Liver (tissue), 9 donors: ENCODE data around the gene ZBTB7A. TPM values are rescaled to one million over a fixed set of nuclear protein-coding genes. Genes with fewer than 3 reads are reported as not detected.

Experiments
- DNase-seq: peaks from one replicate; pipeline ENCODE4 v3.0.0-alpha.2; 2017; ENCODE audit warnings: low spot score
- H3K27ac ChIP-seq, 2 donors: one replicate each; pipeline ENCODE4 v1.7.0; 2013; ENCODE audit warnings: inconsistent platforms in 2 of 2, low read length in 2 of 2, control low read depth in 1 of 2, low read depth in 1 of 2, mild to moderate bottlenecking in 1 of 2
- H3K27me3 ChIP-seq, 4 donors: one replicate each; pipeline versions ENCODE4 v1.6.1 to v1.7.0; 2013; ENCODE audit warnings: low read length in 3 of 4, inconsistent platforms in 1 of 4, mild to moderate bottlenecking in 1 of 4, moderate library complexity in 1 of 4; ENCODE audit not compliant: control insufficient read depth in 4 of 4, insufficient read depth in 4 of 4
- H3K36me3 ChIP-seq, 4 donors: one replicate each; pipeline versions ENCODE4 v1.6.1 to v1.7.0; 2013; ENCODE audit warnings: low read length in 3 of 4, mild to moderate bottlenecking in 3 of 4, low read depth in 1 of 4, moderate library complexity in 1 of 4; ENCODE audit not compliant: control insufficient read depth in 4 of 4, insufficient read depth in 3 of 4
- H3K4me1 ChIP-seq, 4 donors: one replicate each; pipeline versions ENCODE4 v1.6.1 to v1.7.0; 2013; ENCODE audit warnings: low read length in 3 of 4, mild to moderate bottlenecking in 3 of 4, moderate library complexity in 1 of 4; ENCODE audit not compliant: control insufficient read depth in 4 of 4, insufficient read depth in 4 of 4
- H3K4me3 ChIP-seq, 3 donors: one replicate each; pipeline versions ENCODE4 v1.6.1 to v1.7.0; 2013; ENCODE audit warnings: low read length in 3 of 3, control low read depth in 1 of 3, low read depth in 1 of 3, mild to moderate bottlenecking in 1 of 3
- H3K9ac ChIP-seq, 2 donors: one replicate each; pipeline ENCODE4 v1.7.0; 2013; ENCODE audit warnings: low read length in 2 of 2, mild to moderate bottlenecking in 2 of 2, moderate library complexity in 2 of 2, control low read depth in 1 of 2, low read depth in 1 of 2
- H3K9me3 ChIP-seq, 4 donors: one replicate each; pipeline versions ENCODE4 v1.6.1 to v1.7.0; 2013; ENCODE audit warnings: low read length in 3 of 4; ENCODE audit not compliant: control insufficient read depth in 4 of 4
- EGR1 ChIP-seq, 2 donors: IDR thresholded peaks; 2 replicates each; pipeline ENCODE4 v1.6.1; 2016 to 2018; ENCODE audit warnings: antibody characterized with exemption in 2 of 2, low read depth in 2 of 2
- FOXA1 ChIP-seq: IDR thresholded peaks from 2 replicates; pipeline ENCODE4 v1.6.1; 2016; ENCODE audit warnings: antibody characterized with exemption
- FOXA2 ChIP-seq: IDR thresholded peaks from 2 replicates; pipeline ENCODE4 v1.6.1; 2016; ENCODE audit warnings: antibody characterized with exemption
- GABPA ChIP-seq, 2 donors: IDR thresholded peaks in 1 of 2; conservative IDR thresholded peaks in 1 of 2; 2 replicates each; pipeline ENCODE4 v1.6.1; 2016; ENCODE audit warnings: antibody characterized with exemption in 2 of 2, mild to moderate bottlenecking in 1 of 2, moderate library complexity in 1 of 2
- HNF4A ChIP-seq, 2 donors: conservative IDR thresholded peaks; 2 replicates each; pipeline ENCODE4 v1.6.1; 2016; ENCODE audit warnings: antibody characterized with exemption in 2 of 2, mild to moderate bottlenecking in 2 of 2
- JUND ChIP-seq, 2 donors: IDR thresholded peaks; 2 replicates each; pipeline ENCODE4 v1.6.1; 2016; ENCODE audit warnings: antibody characterized with exemption in 2 of 2
- RAD21 ChIP-seq, 2 donors: IDR thresholded peaks; 2 replicates each; pipeline ENCODE4 v1.6.1; 2016; ENCODE audit warnings: antibody characterized with exemption in 2 of 2, mild to moderate bottlenecking in 2 of 2
- RXRA ChIP-seq, 2 donors: IDR thresholded peaks; 2 replicates each; pipeline ENCODE4 v1.6.1; 2017 to 2018; ENCODE audit warnings: antibody characterized with exemption in 2 of 2, mild to moderate bottlenecking in 1 of 2
- SP1 ChIP-seq: IDR thresholded peaks from 2 replicates; pipeline ENCODE4 v1.6.1; 2018; ENCODE audit warnings: antibody characterized with exemption, mild to moderate bottlenecking
- TAF1 ChIP-seq: conservative IDR thresholded peaks from 2 replicates; pipeline ENCODE4 v1.6.1; 2016; ENCODE audit warnings: antibody characterized with exemption, mild to moderate bottlenecking
- WGBS: extraction: QIAGEN DNeasy Blood & Tissue Kit; methylation state at CpG from one replicate; pipeline ENCODE4 v1.1.7; 2013; 5-methylcytosine and 5-hydroxymethylcytosine counted together
- polyA plus RNA-seq, 2 donors: library from polyadenylated mRNA; stranded (reverse) in 1 of 2; unstranded in 1 of 2; fragments of 200-250 nt in 1 of 2; fragments of >200 nt in 1 of 2; fragmentation: Nextera tagmentation in 1 of 2; extraction: Ambion mirVana in 1 of 2; gene quantifications; one replicate each; pipeline versions ENCODE4 v1.2.1 to v1.2.3, GENCODE V29; 2013 to 2015
- total RNA-seq, 2 donors: library from RNA; depleted of rRNA; stranded (reverse); fragments of >200 nt; gene quantifications; one replicate each; pipeline ENCODE4 v1.2.3, GENCODE V29; 2014
- TF ChIP-seq, protein P1 (sequence below): IDR thresholded peaks from 2 replicates; pipeline ENCODE4 v1.6.1; 2016; ENCODE audit warnings: antibody characterized with exemption, mild to moderate bottlenecking
- TF ChIP-seq, protein P2 (sequence below): IDR thresholded peaks from 2 replicates; pipeline ENCODE4 v1.6.1; 2016; ENCODE audit warnings: antibody characterized with exemption
- TF ChIP-seq, protein P3 (sequence below): IDR thresholded peaks from 2 replicates; pipeline ENCODE4 v1.6.1; 2016; ENCODE audit warnings: antibody characterized with exemption
- TF ChIP-seq, protein P4 (sequence below): fragments of 150-350 bp; IDR thresholded peaks from 2 replicates; pipeline ENCODE4 v1.5.1; 2017; ENCODE audit warnings: improper control_type of control experiment, low read depth, low read length; ENCODE audit not compliant: missing input control
- donor health status: healthy.
- donor health status: healthy.
- donor health status: healthy.
- donor health status: healthy.
- donor health status: healthy.

ZBTB7A gene
- total and polyA plus RNA-seq, 4 donors = 2.9 to 28.9 (median 17.6) TPM

DNA sequence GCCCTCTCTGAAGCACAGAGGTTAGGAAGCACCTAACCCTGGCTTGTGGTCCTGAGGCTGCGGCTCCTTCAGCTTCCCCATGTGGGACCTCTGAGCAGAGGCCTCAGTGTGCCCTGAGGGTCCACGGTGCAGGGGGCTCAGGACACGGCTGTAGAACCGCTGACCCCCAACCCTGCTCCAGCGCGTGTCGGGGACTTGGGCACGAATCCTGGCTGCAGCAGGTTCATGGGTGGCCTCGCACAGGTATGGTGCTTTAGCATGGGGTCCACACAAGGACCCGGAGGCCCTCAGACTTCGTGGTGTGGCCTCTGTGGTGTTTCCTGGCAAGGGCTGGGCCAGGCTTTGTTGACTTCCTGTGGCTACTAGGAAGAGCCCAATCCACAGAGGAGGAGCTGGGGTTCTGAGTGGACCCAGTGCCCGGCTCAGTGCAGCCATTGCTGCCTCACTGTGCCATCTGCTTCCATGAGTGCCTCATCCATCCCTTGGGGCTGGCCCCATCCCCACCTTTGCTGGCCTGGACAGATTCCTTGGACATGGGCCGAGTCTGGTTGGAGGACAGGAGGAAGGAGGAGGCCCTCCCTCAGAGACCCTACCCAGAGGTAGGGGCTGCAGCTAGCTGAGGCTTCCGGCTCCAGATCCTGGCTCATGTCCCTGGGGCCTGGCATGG is 24.5 kb downstream of the ZBTB7A start (continued):
- TF ChIP-seq, protein P1, sequence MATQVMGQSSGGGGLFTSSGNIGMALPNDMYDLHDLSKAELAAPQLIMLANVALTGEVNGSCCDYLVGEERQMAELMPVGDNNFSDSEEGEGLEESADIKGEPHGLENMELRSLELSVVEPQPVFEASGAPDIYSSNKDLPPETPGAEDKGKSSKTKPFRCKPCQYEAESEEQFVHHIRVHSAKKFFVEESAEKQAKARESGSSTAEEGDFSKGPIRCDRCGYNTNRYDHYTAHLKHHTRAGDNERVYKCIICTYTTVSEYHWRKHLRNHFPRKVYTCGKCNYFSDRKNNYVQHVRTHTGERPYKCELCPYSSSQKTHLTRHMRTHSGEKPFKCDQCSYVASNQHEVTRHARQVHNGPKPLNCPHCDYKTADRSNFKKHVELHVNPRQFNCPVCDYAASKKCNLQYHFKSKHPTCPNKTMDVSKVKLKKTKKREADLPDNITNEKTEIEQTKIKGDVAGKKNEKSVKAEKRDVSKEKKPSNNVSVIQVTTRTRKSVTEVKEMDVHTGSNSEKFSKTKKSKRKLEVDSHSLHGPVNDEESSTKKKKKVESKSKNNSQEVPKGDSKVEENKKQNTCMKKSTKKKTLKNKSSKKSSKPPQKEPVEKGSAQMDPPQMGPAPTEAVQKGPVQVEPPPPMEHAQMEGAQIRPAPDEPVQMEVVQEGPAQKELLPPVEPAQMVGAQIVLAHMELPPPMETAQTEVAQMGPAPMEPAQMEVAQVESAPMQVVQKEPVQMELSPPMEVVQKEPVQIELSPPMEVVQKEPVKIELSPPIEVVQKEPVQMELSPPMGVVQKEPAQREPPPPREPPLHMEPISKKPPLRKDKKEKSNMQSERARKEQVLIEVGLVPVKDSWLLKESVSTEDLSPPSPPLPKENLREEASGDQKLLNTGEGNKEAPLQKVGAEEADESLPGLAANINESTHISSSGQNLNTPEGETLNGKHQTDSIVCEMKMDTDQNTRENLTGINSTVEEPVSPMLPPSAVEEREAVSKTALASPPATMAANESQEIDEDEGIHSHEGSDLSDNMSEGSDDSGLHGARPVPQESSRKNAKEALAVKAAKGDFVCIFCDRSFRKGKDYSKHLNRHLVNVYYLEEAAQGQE = no peak
- no peak for TF ChIP-seq RXRA (IDR thresholded peaks at IDR 0.05)
- no peak for TF ChIP-seq FOXA1

DNA sequence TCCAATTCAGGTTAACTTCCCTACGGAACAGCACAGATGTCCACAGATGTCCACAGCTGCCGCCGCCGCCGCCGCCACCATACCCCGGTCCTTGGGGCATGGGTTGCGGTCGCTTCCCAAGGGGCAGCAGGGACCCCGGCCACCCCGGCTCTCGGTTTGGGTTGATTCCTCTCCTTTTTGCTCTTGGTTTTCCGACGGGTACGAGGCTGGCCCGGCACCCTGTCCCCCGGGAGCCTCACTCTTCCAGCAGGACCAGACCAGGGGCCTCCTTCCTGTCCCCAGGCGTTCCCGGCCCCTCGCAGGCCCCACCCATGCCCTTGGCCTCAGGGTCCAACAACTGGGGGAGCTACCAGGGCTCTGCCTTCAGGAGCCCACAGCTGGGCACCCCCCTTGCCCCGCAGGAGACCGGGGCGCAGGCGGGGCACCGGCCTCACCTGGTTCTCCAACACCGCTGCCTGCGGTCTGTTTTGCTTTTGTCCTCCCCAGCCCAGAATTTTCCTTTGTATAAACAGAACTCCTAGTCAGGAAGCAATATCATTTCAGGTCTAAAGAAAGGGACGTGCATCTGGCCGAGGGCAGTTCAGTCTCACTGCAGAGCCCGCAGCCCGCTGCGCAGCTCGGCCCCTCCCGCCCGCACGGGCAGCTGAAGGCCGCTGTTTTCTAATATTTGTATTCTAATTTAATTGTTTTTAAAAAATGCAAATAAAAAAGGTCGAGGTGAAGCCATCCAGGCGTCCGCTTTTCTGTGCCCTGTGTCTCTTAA is 27.9 kb downstream of the ZBTB7A start:
- TF ChIP-seq, protein P2, sequence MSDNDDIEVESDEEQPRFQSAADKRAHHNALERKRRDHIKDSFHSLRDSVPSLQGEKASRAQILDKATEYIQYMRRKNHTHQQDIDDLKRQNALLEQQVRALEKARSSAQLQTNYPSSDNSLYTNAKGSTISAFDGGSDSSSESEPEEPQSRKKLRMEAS = no peak
- no peak for DNase-seq
- Histone ChIP-seq H3K36me3 (peaks cover 5 to 29% (median 17%) of the 10 kb centered on the region in 4 donors), H3K4me1 (no peaks in the 10 kb centered on the region), H3K27me3 (no peaks in the 10 kb centered on the region), H3K27ac (no peak overlapping the region), H3K4me3 (no peak overlapping the region), H3K9me3 (no peaks in the 10 kb centered on the region), H3K9ac (no peak overlapping the region)
- 89% methylated on average over 40 of the region's 40 CpGs for WGBS

DNA sequence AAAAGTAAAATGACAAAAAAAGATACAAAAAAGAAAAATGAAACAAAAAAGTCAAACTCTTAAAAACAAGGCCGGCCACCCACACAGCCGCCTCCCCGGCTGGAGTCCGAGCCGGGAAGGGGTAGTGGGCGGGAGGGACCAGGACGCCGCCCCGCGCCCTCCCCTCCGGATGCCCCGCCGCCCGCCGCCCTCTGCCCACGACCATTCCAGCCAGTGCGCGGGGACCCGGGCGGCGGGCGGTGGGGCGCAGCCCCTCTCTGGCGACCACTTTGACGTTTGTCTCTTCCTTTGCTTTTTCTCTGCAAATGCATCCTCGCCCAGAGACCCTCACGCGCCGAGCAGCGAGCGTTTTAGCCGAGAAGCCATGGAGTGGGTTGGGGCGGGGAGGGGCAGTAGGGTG is 28.6 kb downstream of the ZBTB7A start:
- Histone ChIP-seq H3K9ac (no peak overlapping the region), H3K4me1 (no peaks in the 10 kb centered on the region), H3K36me3 (peaks cover 5 to 36% (median 20%) of the 10 kb centered on the region in 4 donors), H3K27me3 (no peaks in the 10 kb centered on the region), H3K9me3 (no peaks in the 10 kb centered on the region), H3K27ac (no peak overlapping the region), H3K4me3 (no peak overlapping the region)
- TF ChIP-seq HNF4A (conservative IDR thresholded peaks at IDR 0.05) (no peak), FOXA1 (no peak), TAF1 (no peak), GABPA (IDR thresholded peaks at IDR 0.05 in 1 of 2, conservative IDR thresholded peaks at IDR 0.05 in 1 of 2) (no peak), RXRA (IDR thresholded peaks at IDR 0.05) (no peak), SP1 (no peak), JUND (IDR thresholded peaks at IDR 0.05) (no peak), RAD21 (IDR thresholded peaks at IDR 0.05) (no peak), FOXA2 (no peak), EGR1 (IDR thresholded peaks at IDR 0.05; ENCODE audit: low read depth in 2 of 2) (no peak)
- TF ChIP-seq, protein P3, sequence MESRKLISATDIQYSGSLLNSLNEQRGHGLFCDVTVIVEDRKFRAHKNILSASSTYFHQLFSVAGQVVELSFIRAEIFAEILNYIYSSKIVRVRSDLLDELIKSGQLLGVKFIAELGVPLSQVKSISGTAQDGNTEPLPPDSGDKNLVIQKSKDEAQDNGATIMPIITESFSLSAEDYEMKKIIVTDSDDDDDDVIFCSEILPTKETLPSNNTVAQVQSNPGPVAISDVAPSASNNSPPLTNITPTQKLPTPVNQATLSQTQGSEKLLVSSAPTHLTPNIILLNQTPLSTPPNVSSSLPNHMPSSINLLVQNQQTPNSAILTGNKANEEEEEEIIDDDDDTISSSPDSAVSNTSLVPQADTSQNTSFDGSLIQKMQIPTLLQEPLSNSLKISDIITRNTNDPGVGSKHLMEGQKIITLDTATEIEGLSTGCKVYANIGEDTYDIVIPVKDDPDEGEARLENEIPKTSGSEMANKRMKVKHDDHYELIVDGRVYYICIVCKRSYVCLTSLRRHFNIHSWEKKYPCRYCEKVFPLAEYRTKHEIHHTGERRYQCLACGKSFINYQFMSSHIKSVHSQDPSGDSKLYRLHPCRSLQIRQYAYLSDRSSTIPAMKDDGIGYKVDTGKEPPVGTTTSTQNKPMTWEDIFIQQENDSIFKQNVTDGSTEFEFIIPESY = no peak
- TF ChIP-seq, protein P4, sequence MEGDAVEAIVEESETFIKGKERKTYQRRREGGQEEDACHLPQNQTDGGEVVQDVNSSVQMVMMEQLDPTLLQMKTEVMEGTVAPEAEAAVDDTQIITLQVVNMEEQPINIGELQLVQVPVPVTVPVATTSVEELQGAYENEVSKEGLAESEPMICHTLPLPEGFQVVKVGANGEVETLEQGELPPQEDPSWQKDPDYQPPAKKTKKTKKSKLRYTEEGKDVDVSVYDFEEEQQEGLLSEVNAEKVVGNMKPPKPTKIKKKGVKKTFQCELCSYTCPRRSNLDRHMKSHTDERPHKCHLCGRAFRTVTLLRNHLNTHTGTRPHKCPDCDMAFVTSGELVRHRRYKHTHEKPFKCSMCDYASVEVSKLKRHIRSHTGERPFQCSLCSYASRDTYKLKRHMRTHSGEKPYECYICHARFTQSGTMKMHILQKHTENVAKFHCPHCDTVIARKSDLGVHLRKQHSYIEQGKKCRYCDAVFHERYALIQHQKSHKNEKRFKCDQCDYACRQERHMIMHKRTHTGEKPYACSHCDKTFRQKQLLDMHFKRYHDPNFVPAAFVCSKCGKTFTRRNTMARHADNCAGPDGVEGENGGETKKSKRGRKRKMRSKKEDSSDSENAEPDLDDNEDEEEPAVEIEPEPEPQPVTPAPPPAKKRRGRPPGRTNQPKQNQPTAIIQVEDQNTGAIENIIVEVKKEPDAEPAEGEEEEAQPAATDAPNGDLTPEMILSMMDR = no peak
- WGBS = 92% methylated on average over 33 of the region's 33 CpGs
- no peak for DNase-seq
